ENCODE results near the gene CCNB2.

The CCNB2 gene

GRCh38 chr15:59104912-59105732 is at the start of gene CCNB2:
CCNB2 (plus strand) TSS chr15:59105146; CDS start chr15:59105269, 123 bp downstream.
- Histone ChIP-seq H3K27ac (ENCODE audit: extremely low read depth, low read depth, low read length) (peak within 1 kb of the TSS; percentile 85), H3K4me1 (ENCODE audit: control insufficient read depth, insufficient read depth, low read length) (no peaks in the 10 kb centered on the region), H3K9me3 (ENCODE audit: control insufficient read depth, insufficient read depth, low read depth, low read length) (no peaks in the 10 kb centered on the region), H3K4me3 (ENCODE audit: low read depth, low read length) (peak within 1 kb of the TSS; percentile 95), H3K36me3 (ENCODE audit: control insufficient read depth in 2 of 2, insufficient read depth in 1 of 2, low read length in 2 of 2) (peaks cover 27 to 32% of the 10 kb centered on the region in 2 experiments)
- ChIA-PET CTCF (no interaction called here), POLR2A (interaction anchor here (1.2 kb wide), 1 partner anchor 148 kb away, joined by 3 read pairs; no protein-coding TSS in a partner anchor)
- TF ChIP-seq, protein P1, sequence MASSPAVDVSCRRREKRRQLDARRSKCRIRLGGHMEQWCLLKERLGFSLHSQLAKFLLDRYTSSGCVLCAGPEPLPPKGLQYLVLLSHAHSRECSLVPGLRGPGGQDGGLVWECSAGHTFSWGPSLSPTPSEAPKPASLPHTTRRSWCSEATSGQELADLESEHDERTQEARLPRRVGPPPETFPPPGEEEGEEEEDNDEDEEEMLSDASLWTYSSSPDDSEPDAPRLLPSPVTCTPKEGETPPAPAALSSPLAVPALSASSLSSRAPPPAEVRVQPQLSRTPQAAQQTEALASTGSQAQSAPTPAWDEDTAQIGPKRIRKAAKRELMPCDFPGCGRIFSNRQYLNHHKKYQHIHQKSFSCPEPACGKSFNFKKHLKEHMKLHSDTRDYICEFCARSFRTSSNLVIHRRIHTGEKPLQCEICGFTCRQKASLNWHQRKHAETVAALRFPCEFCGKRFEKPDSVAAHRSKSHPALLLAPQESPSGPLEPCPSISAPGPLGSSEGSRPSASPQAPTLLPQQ (tag by site-specific recombination; IDR thresholded peaks at IDR 0.05) = no peak
- TF ChIP-seq ZNF350 (tag by site-specific recombination; IDR thresholded peaks at IDR 0.05) (no peak), ZNF335 (tag by site-specific recombination; conservative IDR thresholded peaks at IDR 0.05) (peak; percentile 82), GLIS1 (tag by site-specific recombination; IDR thresholded peaks at IDR 0.05) (peak; percentile 23; the same call in 1 of the 2 replicates), SP3 (tag by site-specific recombination; IDR thresholded peaks at IDR 0.05) (peak; percentile 67), ZNF274 (IDR thresholded peaks at IDR 0.05; ENCODE audit: low read length) (no peak), ZNF274 (tag by site-specific recombination; IDR thresholded peaks at IDR 0.05; ENCODE audit: borderline replicate concordance) (no peak), ZNF521 (tag by site-specific recombination; IDR thresholded peaks at IDR 0.05) (no peak), ZNF391 (tag by site-specific recombination; IDR thresholded peaks at IDR 0.05; ENCODE audit: borderline replicate concordance, low read depth) (no peak), ZNF2 (tag by site-specific recombination; IDR thresholded peaks at IDR 0.05) (peak; percentile 58), ZNF658 (tag by site-specific recombination; IDR thresholded peaks at IDR 0.05) (no peak), IKZF3 (tag by site-specific recombination; IDR thresholded peaks at IDR 0.05) (no peak), ZNF639 (tag by site-specific recombination; IDR thresholded peaks at IDR 0.05) (no peak), ZNF26 (tag by site-specific recombination; IDR thresholded peaks at IDR 0.05) (no peak), ZNF324 (tag by site-specific recombination; IDR thresholded peaks at IDR 0.05) (no peak), HOXC10 (CRISPR knock-in tag; IDR thresholded peaks at IDR 0.05) (no peak), ZNF19 (tag by site-specific recombination; IDR thresholded peaks at IDR 0.05; ENCODE audit: low read depth) (no peak), ZBTB49 (tag by site-specific recombination; IDR thresholded peaks at IDR 0.05; ENCODE audit: low read depth) (no peak), ZNF114 (tag by site-specific recombination; IDR thresholded peaks at IDR 0.05) (no peak), ELK4 (IDR thresholded peaks at IDR 0.05; ENCODE audit: borderline replicate concordance, low read depth, low read length) (no peak), ZNF112 (tag by site-specific recombination; IDR thresholded peaks at IDR 0.05) (no peak), ZNF202 (tag by site-specific recombination; IDR thresholded peaks at IDR 0.05; ENCODE audit: borderline replicate concordance) (no peak), ZNF585B (tag by site-specific recombination; IDR thresholded peaks at IDR 0.05) (no peak), ZIC2 (tag by site-specific recombination; IDR thresholded peaks at IDR 0.05) (no peak), KLF10 (tag by site-specific recombination; IDR thresholded peaks at IDR 0.05) (no peak), ZNF292 (tag by site-specific recombination; IDR thresholded peaks at IDR 0.05; ENCODE audit: borderline replicate concordance, low read depth) (no peak)
- TF ChIP-seq, protein P2, sequence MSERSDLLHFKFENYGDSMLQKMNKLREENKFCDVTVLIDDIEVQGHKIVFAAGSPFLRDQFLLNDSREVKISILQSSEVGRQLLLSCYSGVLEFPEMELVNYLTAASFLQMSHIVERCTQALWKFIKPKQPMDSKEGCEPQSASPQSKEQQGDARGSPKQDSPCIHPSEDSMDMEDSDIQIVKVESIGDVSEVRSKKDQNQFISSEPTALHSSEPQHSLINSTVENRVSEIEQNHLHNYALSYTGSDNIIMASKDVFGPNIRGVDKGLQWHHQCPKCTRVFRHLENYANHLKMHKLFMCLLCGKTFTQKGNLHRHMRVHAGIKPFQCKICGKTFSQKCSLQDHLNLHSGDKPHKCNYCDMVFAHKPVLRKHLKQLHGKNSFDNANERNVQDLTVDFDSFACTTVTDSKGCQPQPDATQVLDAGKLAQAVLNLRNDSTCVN (tag by site-specific recombination; optimal IDR thresholded peaks at IDR 0.05) = peak; percentile 28
- TF ChIP-seq, protein P3, sequence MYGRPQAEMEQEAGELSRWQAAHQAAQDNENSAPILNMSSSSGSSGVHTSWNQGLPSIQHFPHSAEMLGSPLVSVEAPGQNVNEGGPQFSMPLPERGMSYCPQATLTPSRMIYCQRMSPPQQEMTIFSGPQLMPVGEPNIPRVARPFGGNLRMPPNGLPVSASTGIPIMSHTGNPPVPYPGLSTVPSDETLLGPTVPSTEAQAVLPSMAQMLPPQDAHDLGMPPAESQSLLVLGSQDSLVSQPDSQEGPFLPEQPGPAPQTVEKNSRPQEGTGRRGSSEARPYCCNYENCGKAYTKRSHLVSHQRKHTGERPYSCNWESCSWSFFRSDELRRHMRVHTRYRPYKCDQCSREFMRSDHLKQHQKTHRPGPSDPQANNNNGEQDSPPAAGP (tag by site-specific recombination; IDR thresholded peaks at IDR 0.05) = peak; percentile 69; the same call in 1 of the 2 replicates
